Osteoblast (primary cell): ENCODE results near the gene OPN1SW. TPM values are rescaled to one million over a fixed set of nuclear protein-coding genes. Genes with fewer than 3 reads are reported as not detected.

Source experiments
- DNase-seq: peaks from one replicate; pipeline ENCODE4 v3.0.0; 2011; ENCODE audit warnings: low spot score, mixed read lengths; ENCODE audit not compliant: insufficient read length; ENCODE audit errors: missing footprints
- H2AFZ ChIP-seq: 2 replicates; pipeline ENCODE4 v1.6.0; 2011; ENCODE audit warnings: mild to moderate bottlenecking, low read length
- H3K27ac ChIP-seq: 2 replicates; pipeline ENCODE4 v1.5.1; 2011; ENCODE audit warnings: mild to moderate bottlenecking, low read depth, low read length, moderate library complexity
- H3K27me3 ChIP-seq: 2 replicates; pipeline ENCODE4 v1.6.0; 2012; ENCODE audit warnings: mild to moderate bottlenecking, control low read depth, inconsistent platforms, low read length, moderate library complexity; ENCODE audit not compliant: insufficient read depth
- H3K36me3 ChIP-seq: 2 replicates; pipeline ENCODE4 v1.5.1; 2011; ENCODE audit warnings: mild to moderate bottlenecking, low read length, control low read depth, moderate library complexity; ENCODE audit not compliant: insufficient read depth
- H3K4me1 ChIP-seq: 2 replicates; pipeline ENCODE4 v1.5.1; 2011; ENCODE audit warnings: mild to moderate bottlenecking, low read length, control low read depth, moderate library complexity; ENCODE audit not compliant: insufficient read depth
- H3K4me2 ChIP-seq: 2 replicates; pipeline ENCODE4 v1.6.0; 2011; ENCODE audit warnings: mild to moderate bottlenecking, low read length; ENCODE audit not compliant: insufficient read depth
- H3K4me3 ChIP-seq: fragments of 200-600 bp; sonication (generic); 3 replicates; pipeline ENCODE4 v1.5.1; 2012; ENCODE audit warnings: mild to moderate bottlenecking, low read length, inconsistent platforms; ENCODE audit not compliant: insufficient read depth
- H3K79me2 ChIP-seq: 2 replicates; pipeline ENCODE4 v1.6.0; 2012; ENCODE audit warnings: mild to moderate bottlenecking, low read length, control low read depth, inconsistent platforms; ENCODE audit not compliant: insufficient read depth
- H3K9me3 ChIP-seq: 2 replicates; pipeline ENCODE4 v1.5.1; 2011; ENCODE audit warnings: low read depth, low read length, control low read depth
- H4K20me1 ChIP-seq: 2 replicates; pipeline ENCODE4 v1.6.0; 2012; ENCODE audit warnings: mild to moderate bottlenecking, low read length, control low read depth; ENCODE audit not compliant: insufficient read depth
- CTCF ChIP-seq: IDR thresholded peaks from 2 replicates; pipeline ENCODE4 v1.5.1; 2011; ENCODE audit warnings: mild to moderate bottlenecking, low read depth, low read length, moderate library complexity; ENCODE audit errors: extremely low read depth
- small RNA-seq: library from RNA; depleted of rRNA; stranded (forward); fragments of <200 nt; gene quantifications from one replicate; pipeline ENCODE3, GENCODE V24; 2012
- total RNA-seq: library from RNA; depleted of rRNA; stranded (reverse); fragments of >200 nt; gene quantifications from 2 replicates; pipeline ENCODE4 v1.2.3, GENCODE V29; 2012

Gene OPN1SW
- total RNA-seq, 1 donor: not detected

GRCh38 chr7:128726059-128726736 lies 49.4 kb downstream of the OPN1SW start:
- DNase-seq: no peak
- H3K27me3 ChIP-seq: peaks cover 11% of the 10 kb centered on the region
- H3K4me1 ChIP-seq: peaks cover 5% of the 10 kb centered on the region
- no peak overlapping the region for H3K4me2 ChIP-seq
- no peak overlapping the region for H3K4me3 ChIP-seq
- no peaks in the 10 kb centered on the region for H4K20me1 ChIP-seq
- H2AFZ ChIP-seq: no peak overlapping the region
- H3K79me2 ChIP-seq: no peaks in the 10 kb centered on the region
- H3K36me3 ChIP-seq: no peaks in the 10 kb centered on the region
- H3K27ac ChIP-seq: no peak overlapping the region
- no peaks in the 10 kb centered on the region for H3K9me3 ChIP-seq
- no peak for TF ChIP-seq CTCF

GRCh38 chr7:128725531-128725930 lies 50.1 kb downstream of the OPN1SW start:
- Histone ChIP-seq H3K27ac (no peak overlapping the region), H3K4me2 (no peak overlapping the region), H3K4me1 (peaks cover 5% of the 10 kb centered on the region), H3K27me3 (peaks cover 15% of the 10 kb centered on the region), H3K4me3 (no peak overlapping the region), H2AFZ (no peak overlapping the region), H3K79me2 (no peaks in the 10 kb centered on the region), H4K20me1 (no peaks in the 10 kb centered on the region), H3K36me3 (no peaks in the 10 kb centered on the region), H3K9me3 (no peaks in the 10 kb centered on the region)
- TF ChIP-seq CTCF: no peak
- DNase-seq: no peak

GRCh38 chr7:128724743-128725142 lies 50.9 kb downstream of the OPN1SW start:
- Histone ChIP-seq H3K36me3 (no peaks in the 10 kb centered on the region), H4K20me1 (no peaks in the 10 kb centered on the region), H3K27ac (no peak overlapping the region), H3K4me2 (no peak overlapping the region), H3K27me3 (peaks cover 15% of the 10 kb centered on the region), H3K4me1 (peaks cover 5% of the 10 kb centered on the region), H3K79me2 (no peaks in the 10 kb centered on the region), H3K9me3 (no peaks in the 10 kb centered on the region), H3K4me3 (no peak overlapping the region), H2AFZ (no peak overlapping the region)
- TF ChIP-seq CTCF: no peak
- DNase-seq: no peak

Small RNAs within 50 kb of the gene (small RNA-seq; reads per million reads assigned to genes)
- not detected for gene RN7SL81P

Other genes starting within 250 kb of the OPN1SW start
- 1.4 and 2.1 TPM in 2 replicates for gene GARIN1A, start 103.5 kb downstream of the OPN1SW start, total RNA-seq
- gene CALU, start 36.4 kb downstream of the OPN1SW start, total RNA-seq: 673 and 708 TPM in 2 replicates
- gene CCDC136, start 16.2 kb upstream of the OPN1SW start, total RNA-seq: 7.2 and 10.0 TPM in 2 replicates
- 93.7 and 130 TPM in 2 replicates for gene FLNC, start 54.6 kb upstream of the OPN1SW start, total RNA-seq
- gene ATP6V1F, start 87.1 kb upstream of the OPN1SW start, total RNA-seq: 91.9 and 95.2 TPM in 2 replicates
- gene KCP, start 134.9 kb upstream of the OPN1SW start, total RNA-seq: 0.88 and 1.1 TPM in 2 replicates
- gene IRF5, start 162.1 kb upstream of the OPN1SW start, total RNA-seq: under 0.01 TPM in 2 replicates